K562 (cell line): ENCODE measurements around the gene PDE8A. TPM values are rescaled to one million over a fixed set of nuclear protein-coding genes. Genes with fewer than 3 reads are reported as not detected.

Experiments used
- BHLHE40 ChIP-seq: IDR thresholded peaks from 2 replicates; pipeline ENCODE4 v1.6.1; 2011; ENCODE audit warnings: low read length, improper control_type of control experiment
- MECOM ChIP-seq: fragments of 250-450 bp; sonication (Bioruptor Pico); IDR thresholded peaks from 2 replicates; pipeline ENCODE4 v1.8.0; 2022; ENCODE audit warnings: inconsistent platforms
- NELFE ChIP-seq: IDR thresholded peaks from 2 replicates; pipeline ENCODE4 v1.6.1; 2011; ENCODE audit warnings: mild to moderate bottlenecking; ENCODE audit not compliant: insufficient read depth, insufficient read length
- TRIM28 ChIP-seq: fragments of 450-650 bp; IDR thresholded peaks from 2 replicates; pipeline ENCODE4 v1.6.1; 2017
- ZNF140 ChIP-seq: fragments of 250-450 bp; sonication (Bioruptor Pico); IDR thresholded peaks from 2 replicates; pipeline ENCODE4 v1.8.0; 2021; ENCODE audit warnings: moderate library complexity, mild to moderate bottlenecking, inconsistent platforms
- polyA plus RNA-seq, 8 experiments: library from polyadenylated mRNA; depleted of rRNA in 4 of 8; stranded (reverse) in 5 of 8; unstranded in 3 of 8; fragments of >200 nt; fragmentation: Nextera tagmentation in 2 of 8; fragmentation: Illumina TruSeq in 1 of 8; extraction: Ambion mirVana in 2 of 8; extraction: Trizol in 1 of 8; gene quantifications; 2 replicates each; pipeline versions ENCODE4 v1.2.1 to v1.2.3, GENCODE V29; 2011 to 2014; ENCODE audit warnings: inconsistent platforms in 1 of 8, missing spikeins in 1 of 8
- total RNA-seq, 7 experiments: library from RNA; depleted of rRNA in 6 of 7; stranded (reverse); fragments of >200 nt in 6 of 7; fragmentation: Illumina TruSeq in 2 of 7; extraction: Trizol in 2 of 7; gene quantifications; 2 replicates each; pipeline versions ENCODE4 v1.2.1 to v1.2.3, GENCODE V29; 2011 to 2021; ENCODE audit warnings: low replicate concordance in 1 of 7
- TF ChIP-seq, protein P1 (sequence below): sonication (generic); formaldehyde crosslinking; IDR thresholded peaks from 2 replicates; pipeline ENCODE4 v1.8.0; 2023; ENCODE audit warnings: missing genetic modification reagents, mild to moderate bottlenecking, borderline replicate concordance

PDE8A gene
- total and polyA plus RNA-seq, 9 of the 15 experiments (the other 6 are each of a cell fraction or from before 2014, with no cell fraction given) = 5.9 to 40.3 (median 19.8) TPM

DNA sequence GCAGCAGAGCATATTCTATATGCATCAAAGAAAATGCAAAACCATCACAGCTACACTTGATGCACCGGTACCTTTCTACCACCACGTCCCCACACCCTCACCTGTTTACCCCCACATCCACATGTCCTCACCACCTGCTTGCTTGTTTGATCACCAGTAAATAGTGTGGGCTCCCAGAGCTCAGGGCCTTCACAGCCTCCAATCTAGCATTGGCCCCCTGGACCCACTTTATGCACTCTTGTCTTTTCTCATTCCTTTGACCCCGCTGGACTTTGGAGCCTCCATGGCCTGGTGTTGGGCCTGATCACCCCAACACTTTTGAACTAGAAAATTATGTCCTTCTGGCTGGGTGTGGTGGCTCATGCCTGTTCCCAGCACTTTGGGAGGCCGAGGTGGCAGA lies 190.1 kb downstream of the PDE8A start (continued):
- TF ChIP-seq, protein P1, sequence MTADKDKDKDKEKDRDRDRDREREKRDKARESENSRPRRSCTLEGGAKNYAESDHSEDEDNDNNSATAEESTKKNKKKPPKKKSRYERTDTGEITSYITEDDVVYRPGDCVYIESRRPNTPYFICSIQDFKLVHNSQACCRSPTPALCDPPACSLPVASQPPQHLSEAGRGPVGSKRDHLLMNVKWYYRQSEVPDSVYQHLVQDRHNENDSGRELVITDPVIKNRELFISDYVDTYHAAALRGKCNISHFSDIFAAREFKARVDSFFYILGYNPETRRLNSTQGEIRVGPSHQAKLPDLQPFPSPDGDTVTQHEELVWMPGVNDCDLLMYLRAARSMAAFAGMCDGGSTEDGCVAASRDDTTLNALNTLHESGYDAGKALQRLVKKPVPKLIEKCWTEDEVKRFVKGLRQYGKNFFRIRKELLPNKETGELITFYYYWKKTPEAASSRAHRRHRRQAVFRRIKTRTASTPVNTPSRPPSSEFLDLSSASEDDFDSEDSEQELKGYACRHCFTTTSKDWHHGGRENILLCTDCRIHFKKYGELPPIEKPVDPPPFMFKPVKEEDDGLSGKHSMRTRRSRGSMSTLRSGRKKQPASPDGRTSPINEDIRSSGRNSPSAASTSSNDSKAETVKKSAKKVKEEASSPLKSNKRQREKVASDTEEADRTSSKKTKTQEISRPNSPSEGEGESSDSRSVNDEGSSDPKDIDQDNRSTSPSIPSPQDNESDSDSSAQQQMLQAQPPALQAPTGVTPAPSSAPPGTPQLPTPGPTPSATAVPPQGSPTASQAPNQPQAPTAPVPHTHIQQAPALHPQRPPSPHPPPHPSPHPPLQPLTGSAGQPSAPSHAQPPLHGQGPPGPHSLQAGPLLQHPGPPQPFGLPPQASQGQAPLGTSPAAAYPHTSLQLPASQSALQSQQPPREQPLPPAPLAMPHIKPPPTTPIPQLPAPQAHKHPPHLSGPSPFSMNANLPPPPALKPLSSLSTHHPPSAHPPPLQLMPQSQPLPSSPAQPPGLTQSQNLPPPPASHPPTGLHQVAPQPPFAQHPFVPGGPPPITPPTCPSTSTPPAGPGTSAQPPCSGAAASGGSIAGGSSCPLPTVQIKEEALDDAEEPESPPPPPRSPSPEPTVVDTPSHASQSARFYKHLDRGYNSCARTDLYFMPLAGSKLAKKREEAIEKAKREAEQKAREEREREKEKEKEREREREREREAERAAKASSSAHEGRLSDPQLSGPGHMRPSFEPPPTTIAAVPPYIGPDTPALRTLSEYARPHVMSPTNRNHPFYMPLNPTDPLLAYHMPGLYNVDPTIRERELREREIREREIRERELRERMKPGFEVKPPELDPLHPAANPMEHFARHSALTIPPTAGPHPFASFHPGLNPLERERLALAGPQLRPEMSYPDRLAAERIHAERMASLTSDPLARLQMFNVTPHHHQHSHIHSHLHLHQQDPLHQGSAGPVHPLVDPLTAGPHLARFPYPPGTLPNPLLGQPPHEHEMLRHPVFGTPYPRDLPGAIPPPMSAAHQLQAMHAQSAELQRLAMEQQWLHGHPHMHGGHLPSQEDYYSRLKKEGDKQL (CRISPR knock-in tag) = no peak
- TF ChIP-seq TRIM28 (peak; percentile 97), NELFE (no peak), ZNF140 (CRISPR knock-in tag) (no peak), MECOM (CRISPR knock-in tag) (no peak), BHLHE40 (no peak)
- TF ChIP-seq, all 486 proteins: peak for 6
